DMS53 treated with DMSO at 0.1 percent for 48 hours (cell line): Measurements from ENCODE around the gene GDPD3.

Experiments used
- DNase-seq: peaks from one replicate; lab custom pipeline; 2025; ENCODE audit not compliant: unreplicated experiment; lab: John Stamatoyannopoulos, UW

GDPD3 gene

DNA sequence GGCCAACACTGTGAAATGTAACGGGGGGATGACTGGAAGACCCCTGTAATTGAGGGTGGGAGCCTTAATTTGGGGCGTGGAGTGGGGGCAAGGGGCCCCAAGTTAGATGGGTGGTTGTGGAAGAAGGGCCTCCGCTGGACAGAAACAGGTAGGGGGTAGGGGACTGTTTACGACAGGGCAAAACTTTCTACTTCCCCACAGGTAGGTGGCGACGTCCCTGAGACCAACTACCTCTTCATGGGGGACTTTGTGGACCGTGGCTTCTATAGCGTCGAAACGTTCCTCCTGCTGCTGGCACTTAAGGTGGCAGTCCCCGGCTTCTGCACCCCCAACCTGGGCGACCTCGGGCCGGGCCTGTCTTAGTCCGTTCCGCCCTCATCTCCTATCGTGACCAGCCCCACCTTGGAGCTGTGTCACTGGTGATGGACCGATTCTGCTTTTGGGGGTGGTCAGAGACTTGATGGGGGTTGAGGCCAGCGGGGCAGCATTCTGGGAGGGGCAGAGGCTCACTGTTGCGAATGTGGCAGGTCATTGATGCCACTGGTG is 30.7 kb downstream of the GDPD3 start:
- DNase-seq = no peak

GRCh38 chr16:30079480-30079879 is 33.9 kb downstream of the GDPD3 start:
- no peak for DNase-seq

DNA sequence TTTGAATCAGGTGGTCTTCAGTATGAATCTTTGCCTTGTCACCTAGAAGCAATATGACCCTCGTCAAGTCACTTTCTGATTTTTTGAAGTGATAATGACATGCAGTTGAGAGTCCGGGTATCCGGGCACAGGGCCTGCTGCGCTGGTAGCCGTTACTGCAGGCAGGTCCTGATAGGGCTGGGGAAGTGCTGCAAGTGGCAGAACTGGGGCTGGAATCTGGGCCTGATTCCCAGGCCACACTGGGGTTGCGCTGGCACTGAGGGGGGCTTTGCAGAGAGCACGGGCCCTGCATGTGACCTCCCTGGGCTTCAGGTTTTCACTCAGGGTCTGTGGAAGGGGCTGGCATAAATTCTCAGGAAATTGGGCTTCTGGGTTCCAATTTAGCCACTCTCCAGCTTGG is 34.6 kb downstream of the GDPD3 start:
- DNase-seq = no peak

- no peak for DNase-seq
Measured at GRCh38 chr16:30077656-30078055, 35.7 kb downstream of the GDPD3 start.

GRCh38 chr16:30076276-30076791 is 37.0 kb downstream of the GDPD3 start:
- no peak for DNase-seq

DNA sequence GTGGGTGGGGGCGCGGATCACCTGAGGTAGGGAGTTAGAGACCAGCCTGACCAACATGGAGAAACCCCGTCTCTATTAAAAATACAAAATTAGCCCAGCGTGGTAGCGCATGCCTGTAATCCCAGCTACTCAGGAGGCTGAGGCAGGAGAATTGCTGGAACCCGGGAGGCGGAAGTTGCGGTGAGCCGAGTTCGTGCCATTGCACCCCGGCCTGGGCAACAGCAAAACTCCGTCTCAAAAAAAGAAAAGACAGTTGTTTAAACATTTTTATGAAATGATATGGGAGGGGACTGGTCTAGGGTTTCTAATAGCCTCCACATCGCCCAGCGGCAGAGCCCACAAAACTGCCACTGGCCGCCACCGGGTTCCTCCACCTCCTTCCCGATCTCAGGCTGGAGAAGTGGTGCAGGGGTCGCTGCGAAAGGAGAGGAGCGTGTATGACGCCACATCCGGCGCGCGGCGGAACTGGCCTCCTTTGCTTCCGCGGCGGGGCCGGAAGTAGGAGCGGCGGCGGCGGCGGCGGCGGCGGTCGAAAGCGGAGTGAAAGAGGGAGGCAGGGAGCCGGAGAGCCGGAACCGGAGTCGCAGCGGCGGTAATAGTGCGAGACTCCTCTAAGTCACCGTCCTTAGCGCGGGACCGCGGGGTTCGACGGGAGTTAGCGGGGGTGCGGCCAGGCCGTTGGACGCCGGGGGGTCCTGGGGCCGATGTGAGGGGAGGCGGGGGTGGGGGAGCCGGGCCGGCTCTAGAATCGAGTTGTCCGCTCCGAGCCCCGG is 37.6 kb downstream of the GDPD3 start, which contains the start of gene PPP4C:
Gene PPP4C (plus strand): TSS at position 492 of the 773 bp plus-strand sequence. CDS start 384 bp downstream, outside the sequence.
- peak; percentile 78 for DNase-seq

DNA sequence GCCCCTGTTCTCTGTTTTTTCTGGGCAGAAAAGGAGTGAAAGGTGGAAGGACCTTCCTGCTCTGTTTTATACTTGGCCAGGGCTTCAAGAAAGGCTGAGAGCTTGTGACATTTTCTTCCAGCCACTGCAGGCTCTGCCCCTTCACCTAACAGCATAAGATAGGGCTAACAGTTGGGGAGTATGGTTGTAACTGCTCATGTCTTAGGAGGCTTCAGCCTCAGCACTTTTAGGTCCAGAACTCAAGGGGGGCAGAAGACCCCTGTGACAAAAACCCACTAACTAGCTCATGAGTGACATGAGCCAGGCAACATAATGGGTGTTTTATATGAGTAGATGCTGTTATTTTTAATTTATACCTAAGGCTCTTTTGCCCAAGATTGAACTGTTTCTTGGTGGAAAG is 42.8 kb downstream of the GDPD3 start:
- DNase-seq = no peak

GRCh38 chr16:30069611-30070462 is 43.5 kb downstream of the GDPD3 start:
- no peak for DNase-seq

GRCh38 chr16:30068750-30069610 is 44.4 kb downstream of the GDPD3 start:
- DNase-seq = no peak

GRCh38 chr16:30068333-30068732 is 45.0 kb downstream of the GDPD3 start:
- DNase-seq = no peak

DNA sequence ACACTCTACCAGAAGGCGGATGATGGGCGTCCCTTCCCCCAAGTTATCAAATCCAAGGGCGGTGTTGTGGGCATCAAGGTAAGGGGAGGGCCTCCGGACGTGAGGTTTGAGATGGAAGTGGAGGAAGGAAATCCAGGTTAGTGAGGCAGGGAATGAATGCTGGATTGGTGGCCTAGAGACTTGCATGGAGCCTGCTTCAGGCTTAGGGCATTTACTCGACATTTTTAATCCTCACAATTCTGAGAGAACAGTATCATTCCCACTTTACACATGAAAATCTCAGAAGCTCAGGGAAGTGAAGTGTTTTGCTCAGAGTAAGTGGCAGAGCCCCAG is 45.8 kb downstream of the GDPD3 start:
- no peak for DNase-seq

- no peak for DNase-seq
Measured at GRCh38 chr16:30066761-30067583, 46.4 kb downstream of the GDPD3 start.

GRCh38 chr16:30065943-30066760 is 47.2 kb downstream of the GDPD3 start:
- DNase-seq = no peak

DNA sequence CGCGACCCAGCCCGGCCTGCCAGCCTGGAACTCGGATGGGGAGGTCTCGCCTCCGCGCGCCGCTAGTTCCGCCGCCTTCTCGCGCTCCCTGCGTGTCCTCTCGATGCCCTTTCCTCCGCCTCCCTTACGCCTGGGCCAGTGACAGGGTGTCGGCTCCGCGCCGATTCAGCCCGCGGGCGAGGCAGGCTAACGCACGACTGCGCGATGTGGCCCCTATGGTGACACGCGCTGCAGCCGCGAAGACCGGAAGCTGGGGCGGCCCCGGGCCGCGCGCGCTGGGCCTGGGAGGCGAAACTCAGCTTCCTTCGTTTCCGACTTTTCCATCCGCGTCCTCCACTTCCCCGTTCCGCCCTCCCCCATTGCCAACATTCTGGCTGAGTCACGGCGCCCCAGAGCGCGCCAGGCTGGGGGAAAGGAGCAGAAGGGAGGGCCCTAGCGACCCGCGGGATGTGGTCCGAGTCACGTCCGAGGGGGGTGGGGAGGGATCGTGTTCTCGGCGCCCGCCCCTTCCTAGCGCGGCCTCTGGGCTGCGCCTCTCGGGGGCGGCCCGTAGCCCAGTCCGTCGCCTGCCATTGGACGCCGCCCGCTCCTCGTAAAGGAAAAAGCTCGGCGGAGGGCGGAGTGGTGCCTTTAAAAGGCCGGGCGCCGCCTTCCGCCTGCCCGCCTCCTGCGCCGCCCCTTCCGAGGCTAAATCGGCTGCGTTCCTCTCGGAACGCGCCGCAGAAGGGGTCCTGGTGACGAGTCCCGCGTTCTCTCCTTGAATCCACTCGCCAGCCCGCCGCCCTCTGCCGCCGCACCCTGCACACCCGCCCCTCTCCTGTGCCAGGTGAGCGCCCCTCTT is 48.0 kb downstream of the GDPD3 start, which contains the start of gene ALDOA:
Gene ALDOA (plus strand): TSS at position 659 of the 841 bp plus-strand sequence. CDS start 1,138 bp downstream, outside the sequence.
- DNase-seq = peak; percentile 93

DNA sequence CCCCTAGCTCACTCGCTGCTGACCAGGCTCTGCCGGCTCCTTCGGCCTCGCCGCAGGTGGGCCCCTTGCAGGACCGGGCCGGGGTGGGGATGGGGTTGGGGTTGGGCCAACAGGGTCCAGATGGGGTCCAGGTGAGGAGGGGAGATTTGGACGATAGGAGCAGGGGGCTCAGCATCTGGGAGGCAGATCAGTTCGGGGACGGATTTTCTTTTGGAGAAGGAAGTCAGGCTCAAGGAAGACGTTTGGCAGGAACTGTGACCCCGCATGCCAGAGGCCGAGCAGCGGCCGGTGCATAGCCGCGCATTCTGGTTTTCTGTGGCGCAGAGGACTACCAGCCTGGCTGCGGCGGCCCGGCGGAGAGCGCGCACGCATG is 48.6 kb downstream of the GDPD3 start:
- no peak for DNase-seq

DNA sequence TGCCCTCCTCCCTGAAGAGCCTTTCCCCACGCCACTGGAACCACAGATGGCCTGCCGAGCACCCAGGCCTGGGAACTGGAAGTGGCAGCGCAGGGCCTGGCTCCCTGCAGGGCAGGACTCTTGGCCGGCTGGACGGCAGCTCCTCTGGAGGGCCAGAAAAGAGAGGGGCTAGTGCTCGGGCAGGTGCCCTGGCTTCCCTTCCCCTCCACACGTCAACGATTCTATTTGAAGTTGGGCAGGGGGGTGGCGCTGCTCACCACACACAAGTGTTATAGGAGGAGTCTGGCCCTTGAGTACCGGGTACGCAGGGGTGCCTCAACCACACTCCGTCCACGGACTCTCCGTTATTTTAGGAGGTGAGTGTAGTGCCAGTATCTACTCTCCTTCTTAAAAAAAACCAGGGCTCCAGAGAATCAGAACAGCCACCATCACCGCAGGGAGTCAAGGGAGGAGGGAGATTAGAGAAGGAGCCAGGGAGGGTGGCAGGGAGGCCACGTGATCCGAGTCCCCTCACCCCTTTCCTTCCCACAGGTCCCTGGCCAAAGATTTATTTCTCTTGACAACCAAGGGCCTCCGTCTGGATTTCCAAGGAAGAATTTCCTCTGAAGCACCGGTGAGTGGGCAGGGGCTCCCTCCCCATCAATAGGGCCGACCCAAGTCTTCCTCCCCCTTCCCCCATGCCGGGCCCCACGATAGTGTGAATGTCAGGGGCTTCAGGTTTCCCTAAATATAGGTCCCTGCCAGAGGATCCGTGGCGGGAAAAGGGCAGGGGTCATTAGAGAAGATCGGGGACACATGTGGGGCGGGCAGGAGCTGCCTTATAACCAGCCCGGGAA is 49.2 kb downstream of the GDPD3 start:
- peak; percentile 18 for DNase-seq

DNA sequence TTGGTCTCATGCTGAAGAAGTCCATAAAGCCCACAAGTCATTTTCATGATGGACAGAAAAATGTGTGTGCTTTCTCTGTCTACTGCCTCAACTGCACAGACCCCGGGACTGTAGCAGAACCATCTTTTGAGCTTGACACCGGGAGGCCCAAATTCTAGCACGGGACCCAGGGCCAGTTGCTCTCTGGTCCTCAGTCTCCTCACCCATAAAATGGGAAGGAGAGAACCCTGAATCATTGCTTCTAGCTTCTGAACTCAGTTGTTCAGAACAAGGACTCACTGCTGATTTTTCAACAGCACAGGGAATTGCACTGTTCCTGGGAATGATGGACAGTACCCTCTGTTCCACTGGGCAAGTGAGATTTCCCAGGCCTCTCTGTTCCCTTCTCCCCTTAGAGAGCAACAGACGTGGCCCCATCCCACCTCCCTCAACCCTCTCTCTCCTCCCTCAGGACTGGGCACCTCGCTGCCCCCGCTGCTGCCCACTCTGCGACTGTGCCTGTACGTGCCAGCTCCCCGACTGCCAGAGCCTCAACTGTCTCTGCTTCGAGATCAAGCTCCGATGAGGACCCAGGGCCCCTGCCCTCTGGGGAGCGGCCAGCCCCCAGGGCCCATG is 50.0 kb downstream of the GDPD3 start:
- no peak for DNase-seq
